ENCODE results near the gene CDH19. TPM values are rescaled to one million over a fixed set of nuclear protein-coding genes. Genes with fewer than 3 reads are reported as not detected.

Gene CDH19, protein sequence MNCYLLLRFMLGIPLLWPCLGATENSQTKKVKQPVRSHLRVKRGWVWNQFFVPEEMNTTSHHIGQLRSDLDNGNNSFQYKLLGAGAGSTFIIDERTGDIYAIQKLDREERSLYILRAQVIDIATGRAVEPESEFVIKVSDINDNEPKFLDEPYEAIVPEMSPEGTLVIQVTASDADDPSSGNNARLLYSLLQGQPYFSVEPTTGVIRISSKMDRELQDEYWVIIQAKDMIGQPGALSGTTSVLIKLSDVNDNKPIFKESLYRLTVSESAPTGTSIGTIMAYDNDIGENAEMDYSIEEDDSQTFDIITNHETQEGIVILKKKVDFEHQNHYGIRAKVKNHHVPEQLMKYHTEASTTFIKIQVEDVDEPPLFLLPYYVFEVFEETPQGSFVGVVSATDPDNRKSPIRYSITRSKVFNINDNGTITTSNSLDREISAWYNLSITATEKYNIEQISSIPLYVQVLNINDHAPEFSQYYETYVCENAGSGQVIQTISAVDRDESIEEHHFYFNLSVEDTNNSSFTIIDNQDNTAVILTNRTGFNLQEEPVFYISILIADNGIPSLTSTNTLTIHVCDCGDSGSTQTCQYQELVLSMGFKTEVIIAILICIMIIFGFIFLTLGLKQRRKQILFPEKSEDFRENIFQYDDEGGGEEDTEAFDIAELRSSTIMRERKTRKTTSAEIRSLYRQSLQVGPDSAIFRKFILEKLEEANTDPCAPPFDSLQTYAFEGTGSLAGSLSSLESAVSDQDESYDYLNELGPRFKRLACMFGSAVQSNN
- total RNA-seq, result under 0.01 TPM in 1 of 2 replicates, not detected in the other

DNA sequence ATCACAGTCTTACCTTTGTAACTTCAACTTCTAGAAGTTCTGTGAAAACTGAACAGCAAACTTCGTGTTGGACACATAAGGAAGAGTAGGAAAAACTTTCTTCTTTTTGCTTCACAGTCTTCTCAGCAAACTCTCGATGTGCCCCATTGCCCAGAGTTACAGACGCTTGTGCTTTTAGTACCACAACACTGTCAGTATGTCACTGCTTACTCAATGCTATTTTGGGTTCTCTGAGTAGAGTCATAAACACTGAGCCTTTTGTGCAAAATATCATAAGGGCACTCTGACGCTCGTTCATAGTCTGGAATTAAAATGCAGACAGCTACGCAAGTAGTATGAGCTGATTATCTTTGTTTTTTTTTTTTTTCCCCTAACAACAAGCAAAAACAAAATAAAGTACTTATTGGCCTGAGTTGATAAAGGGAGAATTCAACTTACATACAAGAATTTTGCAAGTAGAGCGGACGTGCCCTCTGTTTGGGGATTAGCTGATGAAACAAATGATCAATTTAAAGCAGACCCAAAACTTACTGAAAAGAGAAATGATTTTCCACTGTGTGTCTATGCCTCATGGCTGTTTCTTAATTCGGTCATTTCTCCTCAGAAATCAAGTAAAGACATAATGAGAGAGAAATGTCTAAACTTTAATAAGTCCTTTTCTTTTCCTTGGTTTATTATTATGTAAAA lies at the start of gene CDH19:
CDH19 (minus strand) TSS at position 150 of the 687 bp plus-strand sequence. CDS start 31,886 bp downstream, outside the sequence.

